Activated T-cell treated with anti-CD3 and anti-CD28 coated beads for 1 hour (primary cell): ENCODE measurements around the gene ARRDC1.
"Not testable (repeated sequence)": the region's sequence is repeated elsewhere in the genome, so short reads cannot be mapped to it uniquely, and the experiment has no call there.

Experiments used
- DNase-seq: peaks from one replicate; pipeline ENCODE4 v3.0.0-alpha.2; 2020; ENCODE audit warnings: low read depth

The ARRDC1 gene

GRCh38 chr9:137583957-137584356 is 21.5 kb upstream of the ARRDC1 start:
- DNase-seq: no peak

- DNase-seq: no peak
Measured at GRCh38 chr9:137586854-137587253, 18.6 kb upstream of the ARRDC1 start.

GRCh38 chr9:137588311-137588710 is 17.2 kb upstream of the ARRDC1 start:
- no peak for DNase-seq

- DNase-seq: no peak
Measured at GRCh38 chr9:137588891-137589290, 16.6 kb upstream of the ARRDC1 start.

- DNase-seq: no peak
Measured at GRCh38 chr9:137589441-137590122, 15.9 kb upstream of the ARRDC1 start.

GRCh38 chr9:137590123-137590468 is 15.4 kb upstream of the ARRDC1 start:
- DNase-seq: no peak

- peak; percentile 91 for DNase-seq
Measured at GRCh38 chr9:137590469-137591383, 14.8 kb upstream of the ARRDC1 start, which contains the start of gene ZMYND19. TSS of gene ZMYND19 (minus strand) at chr9:137590512. CDS start at chr9:137590263, 249 bp downstream.

GRCh38 chr9:137592767-137593166 is 12.7 kb upstream of the ARRDC1 start:
- DNase-seq: no peak

- DNase-seq: no peak
Measured at GRCh38 chr9:137593176-137593575, 12.3 kb upstream of the ARRDC1 start.

GRCh38 chr9:137596577-137596976 is 8.9 kb upstream of the ARRDC1 start:
- not testable (repeated sequence) for DNase-seq

- DNase-seq: no peak
Measured at GRCh38 chr9:137598943-137599342, 6.5 kb upstream of the ARRDC1 start.

- DNase-seq: no peak
Measured at GRCh38 chr9:137602661-137603060, 2.8 kb upstream of the ARRDC1 start.

- DNase-seq: no peak
Measured at GRCh38 chr9:137603879-137604278, 1.6 kb upstream of the ARRDC1 start.

GRCh38 chr9:137604345-137605086 is 970 bp upstream of the ARRDC1 start:
- no peak for DNase-seq

- no peak for DNase-seq
Measured at GRCh38 chr9:137606005-137606621, 627 bp downstream of the ARRDC1 start.

GRCh38 chr9:137606734-137607138 is 1.2 kb downstream of the ARRDC1 start:
- DNase-seq: no peak

GRCh38 chr9:137607141-137607857 is 1.8 kb downstream of the ARRDC1 start:
- no peak for DNase-seq

GRCh38 chr9:137610944-137611343 is 5.5 kb downstream of the ARRDC1 start:
- no peak for DNase-seq

- no peak for DNase-seq
Measured at GRCh38 chr9:137611623-137612609, 6.4 kb downstream of the ARRDC1 start.

GRCh38 chr9:137612741-137613142 is 7.3 kb downstream of the ARRDC1 start:
- DNase-seq: no peak
